Prostate gland (tissue), 2 donors: ENCODE data around the gene IL9R. TPM values are rescaled to one million over a fixed set of nuclear protein-coding genes. Genes with fewer than 3 reads are reported as not detected.

Source experiments
- DNase-seq: peaks from one replicate; pipeline ENCODE4 v3.0.0-alpha.2; 2019; ENCODE audit warnings: low spot score
- H3K27ac ChIP-seq, 2 donors: fragments of 200-600 bp; sonication (generic); 2 replicates each; pipeline ENCODE4 v1.5.1; 2017 to 2019
- H3K27me3 ChIP-seq: fragments of 200-600 bp; sonication (generic); replicated peaks from 2 replicates; pipeline ENCODE4 v1.5.1; 2019; ENCODE audit not compliant: insufficient read depth
- H3K36me3 ChIP-seq, 2 donors: fragments of 200-600 bp; sonication (generic); 1 replicate in 1 of 2; 2 replicates in 1 of 2; pipeline versions ENCODE4 v1.5.1 to v1.8.1; 2017 to 2019
- H3K4me1 ChIP-seq: fragments of 200-600 bp; sonication (generic); replicated peaks from 2 replicates; pipeline ENCODE4 v1.5.1; 2019
- H3K4me3 ChIP-seq, 2 donors: fragments of 200-600 bp; sonication (generic); 2 replicates each; pipeline ENCODE4 v1.5.1; 2017 to 2019
- H3K9me3 ChIP-seq: fragments of 200-600 bp; sonication (generic); 2 replicates; pipeline ENCODE4 v1.5.1; 2017
- POLR2A ChIP-seq: fragments of 450-650 bp; IDR thresholded peaks from one replicate; pipeline ENCODE4 v1.6.1; 2016; ENCODE audit warnings: antibody characterized with exemption, mild to moderate bottlenecking
- POLR2AphosphoS5 ChIP-seq: sonication (generic); formaldehyde crosslinking; IDR thresholded peaks from one replicate; pipeline ENCODE4 v1.6.1; 2017; ENCODE audit warnings: antibody characterized with exemption
- WGBS: methylation state at CpG from one replicate; pipeline ENCODE4 v1.1.5; 2018; 5-methylcytosine and 5-hydroxymethylcytosine counted together
- intact Hi-C: fragments of 100-400 bp; cut with DNase I; formaldehyde crosslinking; loops from one replicate; pipeline ENCODE4 v1.14.2; 2022
- total RNA-seq, 2 donors: library from RNA; depleted of rRNA; stranded (reverse); fragments of >200 nt; gene quantifications; one replicate each; pipeline ENCODE4 v1.1.0, GENCODE V29; 2016
- TF ChIP-seq, protein P1 (sequence below), 4 experiments: fragments of 200-600 bp in 2 of 4; fragments of 450-650 bp in 2 of 4; sonication (generic) in 2 of 4; IDR thresholded peaks; 1 replicate in 3 of 4; 2 replicates in 1 of 4; pipeline ENCODE4 v1.5.1; 2016 to 2019; ENCODE audit warnings: antibody characterized with exemption in 4 of 4, mild to moderate bottlenecking in 2 of 4, moderate library complexity in 2 of 4

IL9R gene, protein sequence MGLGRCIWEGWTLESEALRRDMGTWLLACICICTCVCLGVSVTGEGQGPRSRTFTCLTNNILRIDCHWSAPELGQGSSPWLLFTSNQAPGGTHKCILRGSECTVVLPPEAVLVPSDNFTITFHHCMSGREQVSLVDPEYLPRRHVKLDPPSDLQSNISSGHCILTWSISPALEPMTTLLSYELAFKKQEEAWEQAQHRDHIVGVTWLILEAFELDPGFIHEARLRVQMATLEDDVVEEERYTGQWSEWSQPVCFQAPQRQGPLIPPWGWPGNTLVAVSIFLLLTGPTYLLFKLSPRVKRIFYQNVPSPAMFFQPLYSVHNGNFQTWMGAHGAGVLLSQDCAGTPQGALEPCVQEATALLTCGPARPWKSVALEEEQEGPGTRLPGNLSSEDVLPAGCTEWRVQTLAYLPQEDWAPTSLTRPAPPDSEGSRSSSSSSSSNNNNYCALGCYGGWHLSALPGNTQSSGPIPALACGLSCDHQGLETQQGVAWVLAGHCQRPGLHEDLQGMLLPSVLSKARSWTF
- total RNA-seq: under 1 TPM in 1 of 2 donors, not detected in 1; 0.23 TPM

DNA sequence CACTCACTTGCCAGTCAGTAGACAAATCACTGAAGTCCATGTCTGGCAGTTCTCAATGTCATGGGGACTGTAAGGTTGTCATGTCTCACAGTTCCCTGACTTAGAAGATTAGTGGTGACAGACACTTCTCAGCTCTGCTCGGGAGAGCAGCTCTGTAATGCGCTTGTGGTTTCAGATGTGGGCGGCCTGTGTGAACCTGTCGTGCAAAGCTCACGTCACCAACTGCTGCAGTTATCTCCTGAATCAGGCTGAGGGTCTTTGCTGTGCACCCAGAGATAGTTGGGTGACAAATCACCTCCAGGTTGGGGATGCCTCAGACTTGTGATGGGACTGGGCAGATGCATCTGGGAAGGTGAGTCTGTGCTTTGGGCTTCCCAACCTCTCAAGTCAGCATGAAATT is at the start of gene IL9R:
IL9R (plus strand) TSS at position 261 of the 400 bp plus-strand sequence; CDS start at position 325, 64 bp downstream.
- H3K9me3 ChIP-seq: no peaks in the 10 kb centered on the region
- TF ChIP-seq, protein P1, sequence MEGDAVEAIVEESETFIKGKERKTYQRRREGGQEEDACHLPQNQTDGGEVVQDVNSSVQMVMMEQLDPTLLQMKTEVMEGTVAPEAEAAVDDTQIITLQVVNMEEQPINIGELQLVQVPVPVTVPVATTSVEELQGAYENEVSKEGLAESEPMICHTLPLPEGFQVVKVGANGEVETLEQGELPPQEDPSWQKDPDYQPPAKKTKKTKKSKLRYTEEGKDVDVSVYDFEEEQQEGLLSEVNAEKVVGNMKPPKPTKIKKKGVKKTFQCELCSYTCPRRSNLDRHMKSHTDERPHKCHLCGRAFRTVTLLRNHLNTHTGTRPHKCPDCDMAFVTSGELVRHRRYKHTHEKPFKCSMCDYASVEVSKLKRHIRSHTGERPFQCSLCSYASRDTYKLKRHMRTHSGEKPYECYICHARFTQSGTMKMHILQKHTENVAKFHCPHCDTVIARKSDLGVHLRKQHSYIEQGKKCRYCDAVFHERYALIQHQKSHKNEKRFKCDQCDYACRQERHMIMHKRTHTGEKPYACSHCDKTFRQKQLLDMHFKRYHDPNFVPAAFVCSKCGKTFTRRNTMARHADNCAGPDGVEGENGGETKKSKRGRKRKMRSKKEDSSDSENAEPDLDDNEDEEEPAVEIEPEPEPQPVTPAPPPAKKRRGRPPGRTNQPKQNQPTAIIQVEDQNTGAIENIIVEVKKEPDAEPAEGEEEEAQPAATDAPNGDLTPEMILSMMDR (IDR thresholded peaks at IDR 0.05): no peak
- no peak for TF ChIP-seq POLR2A
- TF ChIP-seq POLR2AphosphoS5: no peak
- WGBS: 76% methylated on average over 5 of the region's 5 CpGs

DNA sequence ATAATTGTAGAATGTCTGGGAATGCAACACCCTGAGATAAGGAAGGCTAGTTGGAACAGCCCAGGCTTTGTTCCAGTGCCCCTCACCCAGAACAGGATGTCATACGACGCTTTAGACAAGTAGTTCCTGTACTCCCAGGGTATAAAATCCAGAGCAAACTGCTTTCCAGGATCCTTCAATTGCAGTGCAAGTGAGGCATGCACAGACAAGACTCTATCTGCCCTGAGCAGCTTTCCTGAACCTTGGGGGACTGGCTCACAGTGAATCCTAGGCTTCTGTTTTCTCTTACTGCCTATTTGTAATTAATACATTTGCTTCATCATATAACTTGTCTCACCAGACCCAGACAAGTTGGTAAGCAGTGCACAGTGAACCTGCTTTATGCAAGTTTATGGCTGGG is 48.4 kb upstream of the IL9R start:
- intact Hi-C loops: no loop called here
- Histone ChIP-seq H3K27ac (no peak overlapping the region), H3K36me3 (no peaks in the 10 kb centered on the region), H3K4me1 (no peaks in the 10 kb centered on the region), H3K9me3 (no peaks in the 10 kb centered on the region), H3K4me3 (no peak overlapping the region), H3K27me3 (no peaks in the 10 kb centered on the region)
- WGBS: 32% methylated on average over 2 of the region's 2 CpGs
- TF ChIP-seq POLR2AphosphoS5 (no peak), POLR2A (no peak)
- TF ChIP-seq, protein P1 (IDR thresholded peaks at IDR 0.05): no peak
- no peak for DNase-seq

More for the DNA sequence above, at the start of gene IL9R:
- intact Hi-C loops: no loop called here
- no peak for DNase-seq
- H3K4me3 ChIP-seq: no peak within 1 kb of the TSS
- no peaks in the 10 kb centered on the region for H3K27me3 ChIP-seq
- no peak within 1 kb of the TSS for H3K27ac ChIP-seq
- H3K36me3 ChIP-seq: no peaks in the 10 kb centered on the region
- no peaks in the 10 kb centered on the region for H3K4me1 ChIP-seq

DNA sequence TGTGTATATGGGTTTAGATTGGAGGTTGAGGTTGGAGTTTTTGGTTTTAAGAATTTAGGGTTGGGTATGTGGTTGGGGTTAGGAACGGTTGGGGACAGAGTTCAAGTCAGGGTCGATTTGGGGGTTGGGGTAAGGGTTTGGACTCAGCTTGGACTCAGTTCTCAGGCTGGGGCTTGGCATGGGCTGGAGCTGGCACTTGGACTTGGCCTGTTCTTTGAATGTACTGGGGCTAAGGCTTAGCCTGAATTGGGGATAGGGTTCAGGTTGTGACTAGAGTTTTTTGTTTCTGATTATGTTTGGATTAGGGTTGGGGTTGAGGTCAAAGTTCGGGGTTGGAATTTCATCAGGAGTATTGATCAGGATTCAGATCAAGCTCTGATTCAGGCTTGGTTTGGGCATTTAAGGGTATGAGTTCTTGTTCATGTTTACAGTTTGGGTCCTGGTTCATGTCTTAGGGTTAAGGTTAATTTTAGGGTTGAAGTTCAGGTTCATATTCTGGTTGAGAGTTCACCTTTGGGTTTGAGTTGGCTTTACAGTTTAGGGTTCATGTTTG is 46.2 kb upstream of the IL9R start:
- WGBS: 69% methylated on average over 3 of the region's 3 CpGs
- Histone ChIP-seq H3K27ac (no peak overlapping the region), H3K9me3 (no peaks in the 10 kb centered on the region), H3K4me3 (no peak overlapping the region), H3K36me3 (no peaks in the 10 kb centered on the region), H3K4me1 (no peaks in the 10 kb centered on the region), H3K27me3 (no peaks in the 10 kb centered on the region)
- DNase-seq: no peak
- TF ChIP-seq POLR2A: no peak
- no peak for TF ChIP-seq POLR2AphosphoS5
- TF ChIP-seq, protein P1 (IDR thresholded peaks at IDR 0.05): no peak
- intact Hi-C loops: no loop called here

DNA sequence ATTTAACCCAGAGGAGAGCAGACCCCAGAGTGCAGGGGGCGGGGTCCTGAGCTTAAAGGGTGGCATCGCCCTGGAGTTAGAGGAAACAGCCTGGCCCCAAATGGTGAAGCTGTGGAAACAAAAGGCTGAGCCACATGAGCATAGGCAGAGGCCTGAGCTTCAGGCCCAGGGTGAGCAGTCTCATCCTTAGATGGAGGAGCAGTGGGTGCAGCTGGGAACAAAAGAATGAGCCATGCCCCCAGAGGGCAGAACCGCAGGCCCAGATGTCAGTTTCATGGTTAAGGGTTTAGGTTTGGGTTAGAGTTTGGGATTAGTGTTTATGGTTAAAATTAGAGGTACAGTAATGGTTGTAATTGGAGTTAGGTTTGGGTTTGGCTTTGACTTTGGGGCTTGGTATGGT is 44.4 kb upstream of the IL9R start:
- intact Hi-C loops: no loop called here
- H3K9me3 ChIP-seq: no peaks in the 10 kb centered on the region
- WGBS: 55% methylated on average over 3 of the region's 3 CpGs
- H3K27ac ChIP-seq: no peak overlapping the region
- no peaks in the 10 kb centered on the region for H3K27me3 ChIP-seq
- no peaks in the 10 kb centered on the region for H3K4me1 ChIP-seq
- no peak overlapping the region for H3K4me3 ChIP-seq
- H3K36me3 ChIP-seq: no peaks in the 10 kb centered on the region
- TF ChIP-seq POLR2AphosphoS5: no peak
- TF ChIP-seq POLR2A: no peak
- TF ChIP-seq, protein P1 (IDR thresholded peaks at IDR 0.05): no peak
- DNase-seq: no peak
